ENCODE data around the gene NRP2.

DNA sequence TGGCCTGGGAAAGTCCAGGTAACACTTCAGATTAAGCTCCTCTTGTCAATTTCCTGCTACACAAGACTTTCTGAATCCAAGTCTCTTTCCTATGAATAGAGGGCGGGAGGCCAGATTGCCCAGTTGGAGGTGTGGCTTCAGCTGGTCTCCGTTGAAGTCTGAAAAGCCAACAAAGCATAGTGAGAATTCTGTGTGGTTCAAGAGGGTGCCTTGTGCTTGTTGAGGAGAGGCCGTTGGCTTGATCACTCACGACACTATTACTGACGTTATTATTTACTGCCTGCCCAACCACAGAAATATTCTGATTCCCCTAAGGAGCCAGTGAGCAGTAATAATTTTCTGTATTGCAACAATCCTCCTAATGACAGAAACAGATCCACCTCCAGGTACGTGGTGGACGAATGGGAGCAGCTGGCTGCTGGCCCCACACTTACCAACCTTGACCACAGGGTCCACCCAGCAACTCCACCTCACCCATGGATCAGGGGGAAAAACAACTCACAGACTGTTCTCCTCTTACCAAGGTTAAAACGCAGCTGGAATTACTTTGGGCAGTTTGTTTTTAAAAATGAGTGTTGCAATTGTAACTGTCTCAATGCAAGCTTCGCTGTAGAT lies 21.9 kb downstream of the NRP2 start:
- TF ChIP-seq, protein P1, sequence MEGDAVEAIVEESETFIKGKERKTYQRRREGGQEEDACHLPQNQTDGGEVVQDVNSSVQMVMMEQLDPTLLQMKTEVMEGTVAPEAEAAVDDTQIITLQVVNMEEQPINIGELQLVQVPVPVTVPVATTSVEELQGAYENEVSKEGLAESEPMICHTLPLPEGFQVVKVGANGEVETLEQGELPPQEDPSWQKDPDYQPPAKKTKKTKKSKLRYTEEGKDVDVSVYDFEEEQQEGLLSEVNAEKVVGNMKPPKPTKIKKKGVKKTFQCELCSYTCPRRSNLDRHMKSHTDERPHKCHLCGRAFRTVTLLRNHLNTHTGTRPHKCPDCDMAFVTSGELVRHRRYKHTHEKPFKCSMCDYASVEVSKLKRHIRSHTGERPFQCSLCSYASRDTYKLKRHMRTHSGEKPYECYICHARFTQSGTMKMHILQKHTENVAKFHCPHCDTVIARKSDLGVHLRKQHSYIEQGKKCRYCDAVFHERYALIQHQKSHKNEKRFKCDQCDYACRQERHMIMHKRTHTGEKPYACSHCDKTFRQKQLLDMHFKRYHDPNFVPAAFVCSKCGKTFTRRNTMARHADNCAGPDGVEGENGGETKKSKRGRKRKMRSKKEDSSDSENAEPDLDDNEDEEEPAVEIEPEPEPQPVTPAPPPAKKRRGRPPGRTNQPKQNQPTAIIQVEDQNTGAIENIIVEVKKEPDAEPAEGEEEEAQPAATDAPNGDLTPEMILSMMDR (IDR thresholded peaks at IDR 0.05): no peak
- no peak for TF ChIP-seq EZH2 (IDR thresholded peaks at IDR 0.05; ENCODE audit: borderline replicate concordance, insufficient read depth, low read depth, low read length, poor library complexity, severe bottlenecking)

Data from B cell (primary cell).